Activated CD8-positive, alpha-beta memory T cell treated with anti-CD3 and anti-CD28 coated beads, Interleukin-2, amount 50 U/mL, for 24 hours (primary cell): ENCODE measurements around the gene AOPEP.

Experiments
- DNase-seq: peaks from one replicate; pipeline ENCODE4 v3.0.0-alpha.2; 2020; ENCODE audit errors: extremely low read depth

Gene AOPEP

GRCh38 chr9:95036676-95037075, 310.2 kb downstream of the AOPEP start:
- no peak for DNase-seq

- no peak for DNase-seq
These were observed 311.5 kb downstream of the AOPEP start for GRCh38 chr9:95037789-95038521.

DNA sequence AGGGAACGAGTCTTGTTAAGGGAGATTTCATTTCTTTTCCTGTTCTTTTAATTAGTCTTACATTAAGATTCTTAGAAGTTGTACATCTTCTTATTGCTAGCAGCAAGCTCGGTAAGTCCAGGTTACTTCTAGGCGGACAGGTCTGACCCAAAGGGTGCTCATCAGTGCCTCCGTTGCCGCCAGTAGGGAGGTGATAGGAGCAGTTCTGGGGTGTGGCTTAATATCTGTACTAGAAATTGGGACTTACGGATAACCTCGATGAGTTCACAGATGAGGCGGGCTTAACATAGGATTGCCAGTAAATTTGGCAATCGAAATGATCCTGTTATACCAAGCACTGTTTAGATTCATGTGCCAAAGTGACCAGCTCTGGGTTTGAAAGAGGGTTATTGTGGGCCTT, 312.2 kb downstream of the AOPEP start:
- no peak for DNase-seq

DNA sequence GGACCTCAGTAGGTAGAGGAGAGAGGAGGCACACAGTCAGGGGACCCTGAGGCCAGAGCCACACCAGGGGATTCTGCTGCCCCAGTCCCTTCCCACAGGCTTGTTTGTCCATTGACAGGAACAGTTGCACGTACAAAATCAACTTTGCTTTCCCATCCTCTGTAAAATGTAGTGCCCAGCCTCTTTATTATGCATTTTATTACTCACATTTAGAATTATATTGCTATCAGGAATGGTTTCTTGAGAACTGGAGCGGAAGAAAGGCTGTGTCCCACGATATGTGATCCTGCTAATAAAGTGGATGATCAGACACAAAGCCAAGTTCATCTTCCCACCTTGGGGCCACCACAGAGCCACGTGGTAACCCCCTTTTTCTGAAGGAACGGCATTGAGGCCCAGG, 313.6 kb downstream of the AOPEP start:
- no peak for DNase-seq

DNA sequence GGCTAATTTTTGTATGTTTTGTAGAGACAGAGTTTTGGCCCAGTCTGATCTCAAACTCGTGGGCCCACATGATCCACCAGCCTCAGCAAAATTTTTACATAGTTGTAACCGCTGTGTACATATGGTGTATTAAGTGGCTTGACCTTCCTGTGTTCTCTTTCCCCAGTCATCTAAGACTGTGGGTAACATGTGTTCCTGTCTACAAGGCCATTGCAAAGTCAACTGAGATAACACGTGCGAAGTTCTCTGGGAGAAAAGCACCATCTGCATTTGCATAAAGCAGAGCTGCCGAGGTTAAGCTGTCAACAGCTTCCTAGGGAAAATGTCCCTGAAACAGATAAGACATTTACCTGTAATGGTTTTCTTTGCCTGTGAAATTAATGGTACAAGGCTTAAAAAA, 317.3 kb downstream of the AOPEP start:
- no peak for DNase-seq

DNA sequence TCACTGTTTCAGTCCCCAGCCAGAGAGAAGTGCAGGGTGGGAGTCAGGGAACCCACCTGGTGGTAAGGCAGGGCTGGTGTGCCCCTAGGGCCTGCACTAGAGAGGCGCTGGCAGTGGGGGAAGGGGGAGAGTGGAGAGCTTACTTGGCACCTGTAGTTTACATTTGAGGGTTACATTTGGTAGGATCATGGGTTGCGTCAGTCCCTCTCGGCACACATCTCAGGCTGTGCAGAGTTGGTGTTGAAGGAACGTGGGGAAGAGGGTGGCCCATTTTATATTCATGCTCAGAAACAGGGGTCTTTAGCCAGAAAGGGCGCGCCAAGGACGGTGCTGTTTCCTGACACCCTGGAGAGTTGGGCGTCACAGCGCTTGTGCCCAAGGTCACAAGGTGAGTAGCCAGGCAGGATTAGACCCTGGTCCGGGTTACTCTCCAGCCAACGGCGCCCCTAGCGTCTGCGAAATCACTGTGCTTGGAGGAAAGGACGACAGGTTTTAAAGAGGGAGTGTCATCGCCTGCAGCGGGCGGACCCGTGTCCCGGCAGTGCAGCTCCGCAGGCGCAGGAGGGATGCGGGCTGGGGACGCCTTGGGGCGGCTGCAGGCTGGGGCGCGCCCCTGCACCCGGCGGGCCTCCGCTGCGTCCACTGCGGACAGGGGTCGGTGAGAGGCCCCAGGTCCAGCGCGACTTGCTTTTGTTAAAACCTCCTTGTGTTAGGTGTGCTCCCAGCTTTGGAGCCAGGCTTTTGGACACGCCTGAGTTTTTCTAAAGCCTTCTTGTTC, 318.4 kb downstream of the AOPEP start:
- no peak for DNase-seq

DNA sequence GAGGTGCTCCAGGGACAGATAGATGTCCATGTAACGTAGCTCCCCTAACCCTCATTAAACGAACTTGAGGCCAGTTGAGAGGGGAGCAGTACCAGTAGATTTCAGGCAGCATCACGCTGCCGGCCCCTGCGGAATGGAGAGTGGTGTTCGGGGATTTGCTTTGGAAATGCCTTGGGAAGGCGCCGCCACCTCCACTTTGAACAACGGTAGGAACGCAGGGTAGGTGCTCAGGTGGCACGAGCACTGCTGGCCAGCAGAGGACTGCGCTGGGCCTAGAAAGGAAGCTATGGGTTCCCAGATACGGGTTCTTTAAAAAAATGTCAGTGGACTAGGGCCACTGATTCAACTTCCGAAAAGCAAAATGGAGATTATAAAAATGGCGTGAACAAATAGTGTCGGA, 319.3 kb downstream of the AOPEP start:
- DNase-seq: no peak

DNA sequence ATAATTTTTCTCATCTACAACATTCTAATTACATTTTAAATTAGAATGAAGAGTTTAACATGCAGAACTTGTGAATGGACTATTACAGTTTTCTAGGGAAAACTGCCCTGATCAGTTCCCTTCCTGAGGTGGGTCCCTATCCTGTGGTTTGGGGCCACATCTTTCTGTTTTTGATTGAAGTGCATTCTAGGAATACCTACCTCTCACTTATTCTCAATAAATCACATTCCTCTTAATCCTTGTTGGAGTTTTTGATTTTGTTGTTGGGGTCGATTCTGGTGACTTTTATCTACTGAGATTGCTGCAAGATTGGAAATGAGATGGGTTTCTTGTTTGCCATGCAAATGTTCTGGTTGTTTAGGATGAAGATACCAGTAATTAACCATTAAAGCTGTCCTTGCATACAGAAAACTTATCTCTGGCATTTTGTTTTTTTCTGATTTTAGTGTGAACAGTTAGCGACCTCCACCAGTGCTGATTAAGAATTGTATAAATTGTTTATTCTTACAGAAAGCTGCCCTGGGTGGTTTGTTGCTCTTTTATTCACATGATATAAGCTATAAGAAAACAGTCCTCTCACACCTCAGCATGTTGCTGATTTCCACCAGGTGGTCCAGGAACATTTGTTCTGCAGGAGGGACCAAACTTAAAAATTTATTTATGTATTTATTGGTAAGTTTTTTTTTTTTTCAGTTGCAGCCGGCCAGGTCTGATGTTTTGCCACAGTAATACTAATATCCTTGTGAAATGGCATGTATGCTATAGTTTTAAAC, 321.1 kb downstream of the AOPEP start:
- no peak for DNase-seq

DNA sequence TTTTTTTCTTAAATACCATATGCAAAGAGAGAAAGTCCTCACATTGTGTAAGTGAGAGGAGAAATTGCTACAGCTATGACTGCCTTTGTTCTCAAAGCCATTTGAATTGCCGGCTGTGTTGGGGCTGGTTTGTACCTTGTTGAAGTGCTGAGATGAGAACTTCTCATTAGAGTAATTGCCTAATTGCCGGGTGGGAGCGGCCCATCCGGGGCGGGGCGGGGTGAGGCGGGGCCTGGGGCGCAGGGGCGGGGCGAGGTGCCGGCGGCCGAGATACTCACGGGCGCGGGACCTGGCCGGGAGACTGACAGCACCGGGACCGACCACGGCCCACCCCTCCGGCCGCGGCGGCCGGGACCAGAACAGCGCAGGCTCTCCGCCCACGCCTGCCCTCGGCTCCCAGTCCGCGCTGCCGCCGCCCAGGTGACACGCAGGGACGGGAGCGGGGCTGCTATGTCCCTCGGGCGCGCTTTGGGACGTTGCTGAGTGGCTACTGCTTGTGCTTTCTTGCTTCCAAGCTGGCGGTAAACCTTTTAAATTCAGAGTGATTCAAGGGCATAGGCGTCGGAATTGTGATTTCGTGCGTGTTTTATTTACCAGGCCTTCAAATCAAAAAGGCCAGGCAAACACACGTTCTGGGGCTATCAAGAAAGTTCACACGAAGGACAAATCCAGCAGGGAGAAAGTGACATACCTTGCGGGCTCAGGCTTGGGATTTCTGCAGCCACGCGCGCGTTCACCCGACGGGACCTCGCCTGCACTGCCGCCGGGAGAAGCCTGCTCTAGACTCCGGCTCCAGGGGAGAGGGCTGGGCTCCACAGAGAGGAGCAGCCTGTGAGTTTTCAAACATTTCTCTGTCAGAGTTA, 322.0 kb downstream of the AOPEP start:
- no peak for DNase-seq

GRCh38 chr9:95049761-95050160, 323.3 kb downstream of the AOPEP start:
- DNase-seq: no peak

DNA sequence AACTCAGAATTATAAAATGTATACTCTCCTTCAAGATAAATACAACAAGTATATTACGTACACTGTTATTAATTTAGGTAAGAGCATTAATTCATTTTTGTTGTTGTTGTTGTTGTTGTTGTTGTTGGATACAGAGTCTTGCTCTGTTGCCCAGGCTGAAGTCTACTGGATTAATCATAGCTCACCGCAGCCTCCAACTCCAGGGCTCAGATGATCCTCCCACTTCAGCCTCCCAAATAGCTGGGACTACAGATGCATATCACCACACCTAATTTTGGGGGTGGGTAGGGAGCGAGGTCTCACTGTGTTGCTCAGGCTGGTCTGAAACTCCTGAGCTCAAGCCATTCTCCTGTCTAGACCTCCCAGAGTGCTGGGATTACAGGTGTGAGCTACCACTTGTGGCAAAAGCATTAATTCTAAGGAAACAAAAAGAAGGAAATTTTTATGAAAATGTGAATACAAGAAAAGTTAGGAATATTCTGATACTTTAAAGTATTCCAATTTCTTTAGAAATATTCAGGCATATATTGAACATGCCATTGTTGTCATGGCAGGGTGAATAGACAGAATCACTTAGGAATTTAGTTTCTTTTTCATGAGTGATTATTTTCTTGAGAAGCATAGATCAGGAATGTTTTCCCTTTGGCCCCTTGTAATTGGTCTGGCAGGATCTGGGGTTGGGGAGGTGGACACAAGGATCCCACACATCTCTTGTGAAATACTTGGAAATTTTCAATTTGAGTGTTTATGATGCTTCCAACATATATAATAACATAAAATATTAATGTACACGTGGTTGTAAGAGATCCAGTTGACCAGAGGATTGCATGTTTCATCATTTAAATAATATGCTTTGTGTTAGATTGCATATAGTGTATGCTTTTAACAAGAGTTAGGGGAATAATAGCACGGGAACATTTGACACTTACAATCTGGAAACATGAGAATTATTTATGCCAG, 327.4 kb downstream of the AOPEP start:
- DNase-seq: no peak

- DNase-seq: no peak
These were observed 328.9 kb downstream of the AOPEP start for GRCh38 chr9:95055334-95055850.

GRCh38 chr9:95055851-95056551, 329.5 kb downstream of the AOPEP start:
- DNase-seq: no peak

- no peak for DNase-seq
These were observed 330.6 kb downstream of the AOPEP start for GRCh38 chr9:95057101-95057500.

DNA sequence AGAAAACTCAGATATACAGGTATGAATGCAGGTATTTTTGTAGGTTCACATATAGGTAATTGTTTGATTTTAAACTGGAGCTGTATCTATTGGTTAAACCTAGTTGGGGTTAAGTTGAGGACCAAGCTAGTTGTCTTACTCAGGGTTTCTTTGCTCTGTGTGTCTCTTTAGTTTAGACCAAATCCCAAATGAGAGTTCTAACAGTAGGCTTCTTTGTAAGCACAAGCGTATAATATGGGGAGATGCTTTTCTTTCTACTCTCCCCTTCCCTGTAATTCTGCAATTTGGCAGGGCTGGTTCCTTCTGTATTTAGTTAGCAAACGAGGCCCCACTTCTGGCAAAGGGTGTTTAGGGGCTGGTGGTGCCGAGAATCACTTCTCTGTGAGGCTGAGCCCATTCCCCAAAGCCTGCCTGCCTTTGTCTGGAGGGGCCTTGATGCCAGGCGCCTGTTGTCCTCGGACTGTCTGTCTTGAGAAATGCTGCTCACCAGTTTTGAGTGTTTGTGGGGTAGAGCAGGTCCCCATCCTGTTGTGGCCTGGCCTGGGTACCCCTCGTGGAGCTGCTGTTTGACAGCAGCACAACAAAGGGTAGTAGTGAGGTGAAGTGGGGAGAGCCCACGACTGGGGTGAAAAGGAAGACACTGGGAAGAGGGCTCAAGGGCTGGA, 331.8 kb downstream of the AOPEP start:
- no peak for DNase-seq

- DNase-seq: no peak
These were observed 332.4 kb downstream of the AOPEP start for GRCh38 chr9:95058795-95059386.

DNA sequence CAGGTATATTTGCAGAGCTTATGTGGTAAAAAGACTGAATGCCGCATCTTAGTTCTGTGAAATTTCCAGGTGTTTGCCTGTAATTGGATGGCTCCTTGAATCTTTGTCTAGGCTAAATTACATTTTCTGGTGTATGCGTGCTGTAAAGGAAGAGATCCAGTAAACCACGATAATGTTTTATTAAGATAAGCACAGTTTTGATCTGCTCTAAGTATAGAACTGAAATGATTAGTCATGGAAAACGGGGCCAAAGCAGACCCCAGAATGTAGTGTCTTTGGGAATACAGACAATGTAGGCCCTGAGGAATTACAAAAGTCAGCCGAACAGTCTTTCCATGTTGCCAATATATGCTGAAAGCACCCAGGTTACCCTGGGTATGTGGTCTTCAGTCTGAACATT, 333.7 kb downstream of the AOPEP start:
- DNase-seq: no peak

- DNase-seq: no peak
These were observed 334.4 kb downstream of the AOPEP start for GRCh38 chr9:95060916-95061315.
